Panc1 (cell line): ENCODE results near the gene DCDC2B. TPM values are rescaled to one million over a fixed set of nuclear protein-coding genes. Genes with fewer than 3 reads are reported as not detected.

Experiments
- ATAC-seq: fragments of 200-7000 bp; cut with Tn5 transposase; 2 replicates; pipeline ENCODE4 v1.9.1; 2020; ENCODE audit warnings: mild to moderate bottlenecking, moderate library complexity
- BruUV-seq: library from RNA; stranded (reverse); fragments of 400-500 nt; replicated peaks from 2 replicates; lab custom pipeline; 2021; lab: Mats Ljungman, UMichigan
- CTCF ChIA-PET: fragments of 300-600 bp; sonication (Branson Sonifier 250); formaldehyde crosslinking; loops from one replicate; lab custom pipeline; 2022; ENCODE audit warnings: antibody characterized with exemption; lab: Charles Lee
- POLR2A ChIA-PET: fragments of 300-600 bp; sonication (Branson Sonifier 250); formaldehyde crosslinking; loops from one replicate; lab custom pipeline; 2022; ENCODE audit warnings: antibody characterized with exemption; lab: Charles Lee
- DNase-seq: peaks from one replicate; pipeline ENCODE4 v3.0.0-alpha.2; 2010; ENCODE audit warnings: low read depth, low spot score
- H3K27ac ChIP-seq: 2 replicates; pipeline ENCODE4 v1.5.1; 2011; ENCODE audit warnings: mild to moderate bottlenecking, low read length, inconsistent platforms
- H3K27me3 ChIP-seq: fragments of 200-500 bp; sonication (Bioruptor generic); 2 replicates; pipeline ENCODE4 v1.6.0; 2014; ENCODE audit warnings: low read length, inconsistent platforms; ENCODE audit not compliant: control insufficient read depth, insufficient read depth
- H3K36me3 ChIP-seq: fragments of 200-500 bp; sonication (Bioruptor generic); 2 replicates; pipeline ENCODE4 v1.5.1; 2014; ENCODE audit warnings: inconsistent platforms, mild to moderate bottlenecking, low read length, moderate library complexity; ENCODE audit not compliant: control insufficient read depth, insufficient read depth
- H3K4me1 ChIP-seq: 2 replicates; pipeline ENCODE4 v1.5.1; 2011; ENCODE audit warnings: inconsistent platforms, mild to moderate bottlenecking, low read length, moderate library complexity; ENCODE audit not compliant: control insufficient read depth, insufficient read depth
- H3K4me3 ChIP-seq, 2 experiments: 2 replicates each; pipeline ENCODE4 v1.5.1; 2011 to 2012; ENCODE audit warnings: low read depth in 2 of 2, low read length in 2 of 2, mild to moderate bottlenecking in 2 of 2, inconsistent platforms in 1 of 2, moderate library complexity in 1 of 2
- H3K9me3 ChIP-seq: fragments of 200-500 bp; sonication (Bioruptor generic); 2 replicates; pipeline ENCODE4 v1.5.1; 2014; ENCODE audit warnings: low read depth, mild to moderate bottlenecking, inconsistent platforms, low read length, moderate library complexity; ENCODE audit not compliant: control insufficient read depth, insufficient read depth
- CTCF ChIP-seq: fragments of 450-650 bp; IDR thresholded peaks from 2 replicates; pipeline ENCODE4 v1.5.1; 2017; ENCODE audit warnings: mild to moderate bottlenecking
- POLR2AphosphoS5 ChIP-seq: IDR thresholded peaks from 2 replicates; pipeline ENCODE4 v1.6.1; 2012; ENCODE audit warnings: mild to moderate bottlenecking, low read depth, low read length, moderate library complexity
- SIN3A ChIP-seq: IDR thresholded peaks from 2 replicates; pipeline ENCODE4 v1.6.1; 2012; ENCODE audit warnings: low read depth, mild to moderate bottlenecking, low read length, moderate library complexity, borderline replicate concordance; ENCODE audit not compliant: insufficient read depth
- TCF7L2 ChIP-seq: IDR thresholded peaks from 2 replicates; pipeline ENCODE4 v1.6.1; 2011; ENCODE audit warnings: mild to moderate bottlenecking, low read depth, low read length, inconsistent platforms
- in situ Hi-C: cut with HindIII; loops from 2 replicates; pipeline ENCODE4 v1.10.0; 2016; ENCODE audit warnings: low sequenced_read_pairs, low pct_unique_long_range_greater_than_20kb
- intact Hi-C: fragments of 100-400 bp; cut with micrococcal nuclease; formaldehyde crosslinking; loops from one replicate; pipeline ENCODE4 v1.10.0; 2022; ENCODE audit not compliant: unreplicated experiment
- total RNA-seq: library from RNA; stranded (reverse); gene quantifications from one replicate; pipeline ENCODE4 v1.2.1, GENCODE V29; 2021; ENCODE audit not compliant: unreplicated experiment
- TF ChIP-seq, protein P1 (sequence below), 2 experiments: IDR thresholded peaks; 2 replicates each; pipeline ENCODE4 v1.6.1; 2011 to 2012; ENCODE audit warnings: low read depth in 2 of 2, control low read depth in 1 of 2, low read length in 1 of 2, mild to moderate bottlenecking in 1 of 2, moderate library complexity in 1 of 2; ENCODE audit not compliant: insufficient read depth in 1 of 2

DCDC2B gene
- total RNA-seq, 1 experiment from 2014 or later, result not detected

DNA sequence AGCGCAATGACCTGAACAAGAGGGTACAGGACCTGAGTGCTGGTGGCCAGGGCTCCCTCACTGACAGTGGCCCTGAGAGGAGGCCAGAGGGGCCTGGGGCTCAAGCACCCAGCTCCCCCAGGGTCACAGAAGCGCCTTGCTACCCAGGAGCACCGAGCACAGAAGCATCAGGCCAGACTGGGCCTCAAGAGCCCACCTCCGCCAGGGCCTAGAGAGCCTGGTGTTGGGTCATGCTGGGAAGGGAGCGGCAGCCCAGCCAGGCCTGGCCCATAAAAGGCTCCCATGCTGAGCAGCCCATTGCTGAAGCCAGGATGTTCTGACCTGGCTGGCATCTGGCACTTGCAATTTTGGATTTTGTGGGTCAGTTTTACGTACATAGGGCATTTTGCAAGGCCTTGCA is 13.9 kb upstream of the DCDC2B start:
- CTCF ChIA-PET, result no interaction called here
- no peak for DNase-seq
- Histone ChIP-seq H3K4me1 (peaks cover 33% of the 10 kb centered on the region), H3K9me3 (no peaks in the 10 kb centered on the region), H3K27ac (no peak overlapping the region), H3K36me3 (peaks cover 26% of the 10 kb centered on the region), H3K4me3 (no peak overlapping the region), H3K27me3 (no peaks in the 10 kb centered on the region)
- TF ChIP-seq CTCF, result no peak
- no peak for TF ChIP-seq SIN3A
- no peak for TF ChIP-seq POLR2AphosphoS5
- TF ChIP-seq, protein P1, sequence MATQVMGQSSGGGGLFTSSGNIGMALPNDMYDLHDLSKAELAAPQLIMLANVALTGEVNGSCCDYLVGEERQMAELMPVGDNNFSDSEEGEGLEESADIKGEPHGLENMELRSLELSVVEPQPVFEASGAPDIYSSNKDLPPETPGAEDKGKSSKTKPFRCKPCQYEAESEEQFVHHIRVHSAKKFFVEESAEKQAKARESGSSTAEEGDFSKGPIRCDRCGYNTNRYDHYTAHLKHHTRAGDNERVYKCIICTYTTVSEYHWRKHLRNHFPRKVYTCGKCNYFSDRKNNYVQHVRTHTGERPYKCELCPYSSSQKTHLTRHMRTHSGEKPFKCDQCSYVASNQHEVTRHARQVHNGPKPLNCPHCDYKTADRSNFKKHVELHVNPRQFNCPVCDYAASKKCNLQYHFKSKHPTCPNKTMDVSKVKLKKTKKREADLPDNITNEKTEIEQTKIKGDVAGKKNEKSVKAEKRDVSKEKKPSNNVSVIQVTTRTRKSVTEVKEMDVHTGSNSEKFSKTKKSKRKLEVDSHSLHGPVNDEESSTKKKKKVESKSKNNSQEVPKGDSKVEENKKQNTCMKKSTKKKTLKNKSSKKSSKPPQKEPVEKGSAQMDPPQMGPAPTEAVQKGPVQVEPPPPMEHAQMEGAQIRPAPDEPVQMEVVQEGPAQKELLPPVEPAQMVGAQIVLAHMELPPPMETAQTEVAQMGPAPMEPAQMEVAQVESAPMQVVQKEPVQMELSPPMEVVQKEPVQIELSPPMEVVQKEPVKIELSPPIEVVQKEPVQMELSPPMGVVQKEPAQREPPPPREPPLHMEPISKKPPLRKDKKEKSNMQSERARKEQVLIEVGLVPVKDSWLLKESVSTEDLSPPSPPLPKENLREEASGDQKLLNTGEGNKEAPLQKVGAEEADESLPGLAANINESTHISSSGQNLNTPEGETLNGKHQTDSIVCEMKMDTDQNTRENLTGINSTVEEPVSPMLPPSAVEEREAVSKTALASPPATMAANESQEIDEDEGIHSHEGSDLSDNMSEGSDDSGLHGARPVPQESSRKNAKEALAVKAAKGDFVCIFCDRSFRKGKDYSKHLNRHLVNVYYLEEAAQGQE (IDR thresholded peaks at IDR 0.05; ENCODE audit: insufficient read depth in 1 of 2, low read depth in 2 of 2, low read length in 1 of 2), result no peak
- TF ChIP-seq TCF7L2, result no peak
- ATAC-seq, result no peak
- POLR2A ChIA-PET, result interaction anchor here (0.5 to 0.6 kb wide), 2 partner anchors 12 to 49 kb away, joined by 3 to 19 read pairs; no protein-coding TSS in a partner anchor
- no TSS peak for BruUV-seq
- in situ Hi-C loops, result no loop called here
- intact Hi-C loops, result no loop called here

- intact Hi-C loops, result no loop called here
- ChIA-PET POLR2A (interaction anchor here (0.6 kb wide), 1 partner anchor 12 kb away, joined by 19 read pairs; no protein-coding TSS in a partner anchor), CTCF (no interaction called here)
- H3K27me3 ChIP-seq, result no peaks in the 10 kb centered on the region
- H3K9me3 ChIP-seq, result no peaks in the 10 kb centered on the region
- no peak overlapping the region for H3K4me3 ChIP-seq
- BruUV-seq, result no TSS peak
- TF ChIP-seq TCF7L2 (no peak), POLR2AphosphoS5 (0 out of 2 replicates have a peak, but pooled peaks have one; percentile 38)
- TF ChIP-seq, protein P1 (IDR thresholded peaks at IDR 0.05; ENCODE audit: insufficient read depth in 1 of 2, low read depth in 2 of 2, low read length in 1 of 2), result no peak
- no peak for ATAC-seq
- no peak overlapping the region for H3K27ac ChIP-seq
- in situ Hi-C loops, result no loop called here
- no peak for DNase-seq
- H3K4me1 ChIP-seq, result peaks cover 36% of the 10 kb centered on the region
- H3K36me3 ChIP-seq, result peaks cover 26% of the 10 kb centered on the region
These were observed 13.4 kb upstream of the DCDC2B start for GRCh38 chr1:32195531-32195930.
